WTC11 (cell line): ENCODE results near the gene NEO1. TPM values are rescaled to one million over a fixed set of nuclear protein-coding genes. Genes with fewer than 3 reads are reported as not detected.

Experiments used
- ATAC-seq: fragments of 200-7000 bp; cut with Tn5 transposase; 2 replicates; pipeline ENCODE4 v1.10.0; 2021; ENCODE audit warnings: mild to moderate bottlenecking, moderate library complexity
- CTCF ChIA-PET: fragments of 300-600 bp; sonication (Branson Sonifier 250); formaldehyde crosslinking; loops from one replicate; lab custom pipeline; 2021; ENCODE audit warnings: antibody characterized with exemption; lab: Charles Lee
- POLR2A ChIA-PET: fragments of 350-600 bp; sonication (Branson Sonifier 250); formaldehyde crosslinking; loops from one replicate; lab custom pipeline; 2021; ENCODE audit warnings: antibody characterized with exemption; lab: Charles Lee
- DNase-seq: peaks from one replicate; pipeline ENCODE4 v3.0.0; 2021; ENCODE audit warnings: low spot score
- H3K27ac Mint-ChIP-seq: 2 replicates; pipeline ENCODE4 v1.8.0; 2021; ENCODE audit warnings: mixed read lengths
- H3K27me3 Mint-ChIP-seq: 2 replicates; pipeline ENCODE4 v1.8.0; 2021; ENCODE audit warnings: low read depth, mild to moderate bottlenecking, moderate library complexity, mixed read lengths
- H3K36me3 Mint-ChIP-seq: 2 replicates; pipeline ENCODE4 v1.8.0; 2021; ENCODE audit warnings: mixed read lengths
- H3K4me1 Mint-ChIP-seq: 2 replicates; pipeline ENCODE4 v1.8.0; 2022; ENCODE audit warnings: mixed read lengths
- H3K4me3 Mint-ChIP-seq: 2 replicates; pipeline ENCODE4 v1.8.0; 2021; ENCODE audit warnings: mild to moderate bottlenecking, moderate library complexity, mixed read lengths
- H3K9me3 Mint-ChIP-seq: 2 replicates; pipeline ENCODE4 v1.8.0; 2021; ENCODE audit warnings: mixed read lengths
- FOXP1 ChIP-seq: sonication (generic); formaldehyde crosslinking; IDR thresholded peaks from 2 replicates; pipeline ENCODE4 v1.8.0; 2022; ENCODE audit warnings: missing genetic modification reagents, mild to moderate bottlenecking, moderate library complexity, borderline replicate concordance
- GABPB1 ChIP-seq: sonication (generic); formaldehyde crosslinking; IDR thresholded peaks from 2 replicates; pipeline ENCODE4 v1.8.1; 2023; ENCODE audit warnings: mild to moderate bottlenecking, missing genetic modification reagents
- NFATC4 ChIP-seq: fragments of 250-450 bp; sonication (Bioruptor Pico); IDR thresholded peaks from 2 replicates; pipeline ENCODE4 v1.9.0; 2021; ENCODE audit warnings: mild to moderate bottlenecking
- PRRX2 ChIP-seq: fragments of 250-450 bp; sonication (Bioruptor Pico); IDR thresholded peaks from 2 replicates; pipeline ENCODE4 v1.8.0; 2021; ENCODE audit warnings: mild to moderate bottlenecking
- SMAD3 ChIP-seq: sonication (generic); formaldehyde crosslinking; IDR thresholded peaks from 2 replicates; pipeline ENCODE4 v1.8.0; 2022; ENCODE audit warnings: missing genetic modification reagents, mild to moderate bottlenecking, borderline replicate concordance
- TCF7 ChIP-seq: sonication (generic); formaldehyde crosslinking; IDR thresholded peaks from 2 replicates; pipeline ENCODE4 v1.8.0; 2022; ENCODE audit warnings: mild to moderate bottlenecking, low read depth, missing genetic modification reagents, moderate library complexity
- ZNF396 ChIP-seq: fragments of 250-450 bp; sonication (Bioruptor Pico); IDR thresholded peaks from 2 replicates; pipeline ENCODE4 v1.8.0; 2021; ENCODE audit warnings: mild to moderate bottlenecking, moderate library complexity, borderline replicate concordance
- total RNA-seq: library from RNA; stranded (reverse); gene quantifications from 3 replicates; pipeline ENCODE4 v1.2.3, GENCODE V29; 2021
- TF ChIP-seq, protein P1 (sequence below): fragments of 250-450 bp; sonication (Bioruptor Pico); IDR thresholded peaks from 2 replicates; pipeline ENCODE4 v1.8.0; 2021; ENCODE audit warnings: mild to moderate bottlenecking
- TF ChIP-seq, protein P2 (sequence below): sonication (generic); formaldehyde crosslinking; IDR thresholded peaks from 2 replicates; pipeline ENCODE4 v1.8.1; 2022; ENCODE audit warnings: mild to moderate bottlenecking, moderate library complexity, missing genetic modification reagents
- TF ChIP-seq, protein P3 (sequence below): sonication (generic); formaldehyde crosslinking; conservative IDR thresholded peaks from 2 replicates; pipeline ENCODE4 v1.8.1; 2023; ENCODE audit warnings: mild to moderate bottlenecking, low read depth, missing genetic modification reagents, moderate library complexity
- TF ChIP-seq, protein P4 (sequence below): sonication (generic); formaldehyde crosslinking; IDR thresholded peaks from 2 replicates; pipeline ENCODE4 v1.8.0; 2022; ENCODE audit warnings: mild to moderate bottlenecking, missing genetic modification reagents
- TF ChIP-seq, protein P5 (sequence below): sonication (generic); formaldehyde crosslinking; IDR thresholded peaks from 2 replicates; pipeline ENCODE4 v1.8.1; 2022; ENCODE audit warnings: missing genetic modification reagents, borderline replicate concordance
- TF ChIP-seq, protein P6 (sequence below): fragments of 250-450 bp; sonication (Bioruptor Pico); IDR thresholded peaks from 2 replicates; pipeline ENCODE4 v1.9.0; 2021; ENCODE audit warnings: mild to moderate bottlenecking
- TF ChIP-seq, protein P7 (sequence below): sonication (generic); formaldehyde crosslinking; conservative IDR thresholded peaks from 2 replicates; pipeline ENCODE4 v1.8.1; 2022; ENCODE audit warnings: mild to moderate bottlenecking, missing genetic modification reagents

NEO1 gene
- total RNA-seq, 1 experiment from 2014 or later = 37.1 TPM

DNA sequence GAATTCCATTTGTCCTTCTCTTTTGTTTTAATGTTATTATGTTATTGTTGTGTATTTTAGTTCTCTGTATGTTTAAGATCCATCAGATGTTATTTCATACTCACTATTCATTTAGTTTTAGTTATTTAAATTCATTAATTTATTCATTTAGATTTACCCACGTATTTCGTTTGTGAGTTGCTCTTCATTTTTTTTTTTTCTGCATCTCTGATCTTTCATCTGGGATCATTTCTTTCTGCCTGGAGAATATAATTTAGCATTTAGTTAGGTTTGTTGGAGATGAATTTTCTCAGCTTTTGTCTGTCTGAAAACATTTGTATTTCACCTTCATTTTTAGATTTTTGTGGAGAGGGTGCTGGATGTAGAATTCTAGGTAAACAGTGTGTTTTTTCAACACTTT, 12.9 kb downstream of the NEO1 start (continued):
- TF ChIP-seq, protein P1, sequence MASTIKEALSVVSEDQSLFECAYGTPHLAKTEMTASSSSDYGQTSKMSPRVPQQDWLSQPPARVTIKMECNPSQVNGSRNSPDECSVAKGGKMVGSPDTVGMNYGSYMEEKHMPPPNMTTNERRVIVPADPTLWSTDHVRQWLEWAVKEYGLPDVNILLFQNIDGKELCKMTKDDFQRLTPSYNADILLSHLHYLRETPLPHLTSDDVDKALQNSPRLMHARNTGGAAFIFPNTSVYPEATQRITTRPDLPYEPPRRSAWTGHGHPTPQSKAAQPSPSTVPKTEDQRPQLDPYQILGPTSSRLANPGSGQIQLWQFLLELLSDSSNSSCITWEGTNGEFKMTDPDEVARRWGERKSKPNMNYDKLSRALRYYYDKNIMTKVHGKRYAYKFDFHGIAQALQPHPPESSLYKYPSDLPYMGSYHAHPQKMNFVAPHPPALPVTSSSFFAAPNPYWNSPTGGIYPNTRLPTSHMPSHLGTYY = no peak
- TF ChIP-seq TCF7 (CRISPR knock-in tag) (no peak), NFATC4 (CRISPR knock-in tag) (no peak)
- TF ChIP-seq, protein P2, sequence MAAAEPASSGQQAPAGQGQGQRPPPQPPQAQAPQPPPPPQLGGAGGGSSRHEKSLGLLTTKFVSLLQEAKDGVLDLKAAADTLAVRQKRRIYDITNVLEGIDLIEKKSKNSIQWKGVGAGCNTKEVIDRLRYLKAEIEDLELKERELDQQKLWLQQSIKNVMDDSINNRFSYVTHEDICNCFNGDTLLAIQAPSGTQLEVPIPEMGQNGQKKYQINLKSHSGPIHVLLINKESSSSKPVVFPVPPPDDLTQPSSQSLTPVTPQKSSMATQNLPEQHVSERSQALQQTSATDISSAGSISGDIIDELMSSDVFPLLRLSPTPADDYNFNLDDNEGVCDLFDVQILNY (CRISPR knock-in tag) = no peak
- TF ChIP-seq, protein P3, sequence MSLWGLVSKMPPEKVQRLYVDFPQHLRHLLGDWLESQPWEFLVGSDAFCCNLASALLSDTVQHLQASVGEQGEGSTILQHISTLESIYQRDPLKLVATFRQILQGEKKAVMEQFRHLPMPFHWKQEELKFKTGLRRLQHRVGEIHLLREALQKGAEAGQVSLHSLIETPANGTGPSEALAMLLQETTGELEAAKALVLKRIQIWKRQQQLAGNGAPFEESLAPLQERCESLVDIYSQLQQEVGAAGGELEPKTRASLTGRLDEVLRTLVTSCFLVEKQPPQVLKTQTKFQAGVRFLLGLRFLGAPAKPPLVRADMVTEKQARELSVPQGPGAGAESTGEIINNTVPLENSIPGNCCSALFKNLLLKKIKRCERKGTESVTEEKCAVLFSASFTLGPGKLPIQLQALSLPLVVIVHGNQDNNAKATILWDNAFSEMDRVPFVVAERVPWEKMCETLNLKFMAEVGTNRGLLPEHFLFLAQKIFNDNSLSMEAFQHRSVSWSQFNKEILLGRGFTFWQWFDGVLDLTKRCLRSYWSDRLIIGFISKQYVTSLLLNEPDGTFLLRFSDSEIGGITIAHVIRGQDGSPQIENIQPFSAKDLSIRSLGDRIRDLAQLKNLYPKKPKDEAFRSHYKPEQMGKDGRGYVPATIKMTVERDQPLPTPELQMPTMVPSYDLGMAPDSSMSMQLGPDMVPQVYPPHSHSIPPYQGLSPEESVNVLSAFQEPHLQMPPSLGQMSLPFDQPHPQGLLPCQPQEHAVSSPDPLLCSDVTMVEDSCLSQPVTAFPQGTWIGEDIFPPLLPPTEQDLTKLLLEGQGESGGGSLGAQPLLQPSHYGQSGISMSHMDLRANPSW (CRISPR knock-in tag) = no peak
- TF ChIP-seq, protein P4, sequence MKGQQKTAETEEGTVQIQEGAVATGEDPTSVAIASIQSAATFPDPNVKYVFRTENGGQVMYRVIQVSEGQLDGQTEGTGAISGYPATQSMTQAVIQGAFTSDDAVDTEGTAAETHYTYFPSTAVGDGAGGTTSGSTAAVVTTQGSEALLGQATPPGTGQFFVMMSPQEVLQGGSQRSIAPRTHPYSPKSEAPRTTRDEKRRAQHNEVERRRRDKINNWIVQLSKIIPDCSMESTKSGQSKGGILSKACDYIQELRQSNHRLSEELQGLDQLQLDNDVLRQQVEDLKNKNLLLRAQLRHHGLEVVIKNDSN (CRISPR knock-in tag) = no peak

DNA sequence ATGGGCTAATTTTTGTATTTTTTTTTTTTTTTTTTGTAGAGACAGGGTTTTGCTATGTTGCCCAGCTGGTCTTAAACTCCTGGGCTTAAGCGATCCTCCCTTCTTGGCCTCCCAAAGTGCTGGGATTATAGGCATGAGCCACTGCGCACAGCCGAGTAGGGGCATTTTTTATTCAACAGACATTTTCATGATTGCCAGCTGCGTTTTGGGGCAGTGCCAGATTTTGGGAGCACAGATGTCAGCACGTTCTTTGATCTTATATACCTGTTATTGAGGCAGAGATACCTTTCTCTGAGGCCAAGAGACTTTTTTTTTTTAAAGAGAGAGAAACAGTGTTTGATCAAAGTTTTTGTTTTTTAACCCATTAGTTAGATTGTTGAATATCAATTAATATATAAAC, 16.8 kb downstream of the NEO1 start:
- ChIA-PET POLR2A (no interaction called here), CTCF (no interaction called here)
- Mint-ChIP-seq H3K9me3 (no peaks in the 10 kb centered on the region), H3K36me3 (no peaks in the 10 kb centered on the region), H3K4me1 (0 out of 2 replicates have a peak, but pooled peaks cover 2% of the 10 kb centered on the region), H3K27ac (no peak overlapping the region), H3K4me3 (no peak overlapping the region), H3K27me3 (no peaks in the 10 kb centered on the region)
- no peak for TF ChIP-seq TCF7 (CRISPR knock-in tag)
- TF ChIP-seq ZNF396 (CRISPR knock-in tag) = no peak
- TF ChIP-seq PRRX2 (CRISPR knock-in tag) = no peak
- TF ChIP-seq, protein P5, sequence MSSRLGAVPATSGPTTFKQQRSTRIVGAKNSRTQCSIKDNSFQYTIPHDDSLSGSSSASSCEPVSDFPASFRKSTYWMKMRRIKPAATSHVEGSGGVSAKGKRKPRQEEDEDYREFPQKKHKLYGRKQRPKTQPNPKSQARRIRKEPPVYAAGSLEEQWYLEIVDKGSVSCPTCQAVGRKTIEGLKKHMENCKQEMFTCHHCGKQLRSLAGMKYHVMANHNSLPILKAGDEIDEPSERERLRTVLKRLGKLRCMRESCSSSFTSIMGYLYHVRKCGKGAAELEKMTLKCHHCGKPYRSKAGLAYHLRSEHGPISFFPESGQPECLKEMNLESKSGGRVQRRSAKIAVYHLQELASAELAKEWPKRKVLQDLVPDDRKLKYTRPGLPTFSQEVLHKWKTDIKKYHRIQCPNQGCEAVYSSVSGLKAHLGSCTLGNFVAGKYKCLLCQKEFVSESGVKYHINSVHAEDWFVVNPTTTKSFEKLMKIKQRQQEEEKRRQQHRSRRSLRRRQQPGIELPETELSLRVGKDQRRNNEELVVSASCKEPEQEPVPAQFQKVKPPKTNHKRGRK (CRISPR knock-in tag) = no peak
- TF ChIP-seq NFATC4 (CRISPR knock-in tag) = no peak
- TF ChIP-seq, protein P6, sequence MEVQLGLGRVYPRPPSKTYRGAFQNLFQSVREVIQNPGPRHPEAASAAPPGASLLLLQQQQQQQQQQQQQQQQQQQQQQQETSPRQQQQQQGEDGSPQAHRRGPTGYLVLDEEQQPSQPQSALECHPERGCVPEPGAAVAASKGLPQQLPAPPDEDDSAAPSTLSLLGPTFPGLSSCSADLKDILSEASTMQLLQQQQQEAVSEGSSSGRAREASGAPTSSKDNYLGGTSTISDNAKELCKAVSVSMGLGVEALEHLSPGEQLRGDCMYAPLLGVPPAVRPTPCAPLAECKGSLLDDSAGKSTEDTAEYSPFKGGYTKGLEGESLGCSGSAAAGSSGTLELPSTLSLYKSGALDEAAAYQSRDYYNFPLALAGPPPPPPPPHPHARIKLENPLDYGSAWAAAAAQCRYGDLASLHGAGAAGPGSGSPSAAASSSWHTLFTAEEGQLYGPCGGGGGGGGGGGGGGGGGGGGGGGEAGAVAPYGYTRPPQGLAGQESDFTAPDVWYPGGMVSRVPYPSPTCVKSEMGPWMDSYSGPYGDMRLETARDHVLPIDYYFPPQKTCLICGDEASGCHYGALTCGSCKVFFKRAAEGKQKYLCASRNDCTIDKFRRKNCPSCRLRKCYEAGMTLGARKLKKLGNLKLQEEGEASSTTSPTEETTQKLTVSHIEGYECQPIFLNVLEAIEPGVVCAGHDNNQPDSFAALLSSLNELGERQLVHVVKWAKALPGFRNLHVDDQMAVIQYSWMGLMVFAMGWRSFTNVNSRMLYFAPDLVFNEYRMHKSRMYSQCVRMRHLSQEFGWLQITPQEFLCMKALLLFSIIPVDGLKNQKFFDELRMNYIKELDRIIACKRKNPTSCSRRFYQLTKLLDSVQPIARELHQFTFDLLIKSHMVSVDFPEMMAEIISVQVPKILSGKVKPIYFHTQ (CRISPR knock-in tag) = no peak
- TF ChIP-seq, protein P7, sequence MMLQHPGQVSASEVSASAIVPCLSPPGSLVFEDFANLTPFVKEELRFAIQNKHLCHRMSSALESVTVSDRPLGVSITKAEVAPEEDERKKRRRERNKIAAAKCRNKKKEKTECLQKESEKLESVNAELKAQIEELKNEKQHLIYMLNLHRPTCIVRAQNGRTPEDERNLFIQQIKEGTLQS (CRISPR knock-in tag) = no peak
- no peak for TF ChIP-seq SMAD3 (CRISPR knock-in tag)
- TF ChIP-seq GABPB1 (CRISPR knock-in tag) = no peak
- no peak for TF ChIP-seq FOXP1 (CRISPR knock-in tag)
- no peak for DNase-seq
- no peak for ATAC-seq
